HepG2 (cell line): Measurements from ENCODE around the gene PIP5KL1. TPM values are rescaled to one million over a fixed set of nuclear protein-coding genes. Genes with fewer than 3 reads are reported as not detected.

Experiments
- CREBL2 ChIP-seq: sonication (generic); formaldehyde crosslinking; IDR thresholded peaks from 2 replicates; pipeline ENCODE4 v1.8.1; 2023; ENCODE audit warnings: missing genetic modification reagents, mild to moderate bottlenecking, borderline replicate concordance
- FOXJ3 ChIP-seq: sonication (generic); formaldehyde crosslinking; IDR thresholded peaks from 2 replicates; pipeline ENCODE4 v1.4.0; 2020; ENCODE audit warnings: missing genetic modification reagents, mild to moderate bottlenecking, borderline replicate concordance
- GLI4 ChIP-seq: sonication (generic); formaldehyde crosslinking; IDR thresholded peaks from 2 replicates; pipeline ENCODE4 v1.5.1; 2020; ENCODE audit warnings: missing genetic modification reagents, mild to moderate bottlenecking, moderate library complexity, borderline replicate concordance
- HMGA1 ChIP-seq: sonication (generic); formaldehyde crosslinking; conservative IDR thresholded peaks from 2 replicates; pipeline ENCODE4 v1.4.0; 2020; ENCODE audit warnings: missing genetic modification reagents
- HNRNPLL ChIP-seq: fragments of 200-400 bp; formaldehyde crosslinking; IDR thresholded peaks from 2 replicates; pipeline ENCODE4 v1.6.1; 2017; ENCODE audit warnings: mild to moderate bottlenecking, low read depth, low read length; ENCODE audit not compliant: poor library complexity, severe bottlenecking
- HOXA3 ChIP-seq: sonication (generic); formaldehyde crosslinking; IDR thresholded peaks from 2 replicates; pipeline ENCODE4 v1.5.0; 2020; ENCODE audit warnings: missing genetic modification reagents
- KAT7 ChIP-seq: IDR thresholded peaks from 2 replicates; pipeline ENCODE4 v1.6.1; 2018; ENCODE audit warnings: borderline replicate concordance, missing compliant biosample characterization
- MED8 ChIP-seq: sonication (generic); formaldehyde crosslinking; IDR thresholded peaks from 2 replicates; pipeline ENCODE4 v1.8.1; 2023; ENCODE audit warnings: mild to moderate bottlenecking, missing genetic modification reagents; ENCODE audit not compliant: insufficient replicate concordance
- SNRNP70 ChIP-seq: fragments of 200-400 bp; formaldehyde crosslinking; IDR thresholded peaks from 2 replicates; pipeline ENCODE4 v1.6.1; 2017; ENCODE audit warnings: mild to moderate bottlenecking, low read depth, low read length, moderate library complexity
- THAP11 ChIP-seq: IDR thresholded peaks from 2 replicates; pipeline ENCODE4 v1.6.1; 2016; ENCODE audit warnings: missing biosample characterization, missing genetic modification reagents
- ZNF18 ChIP-seq: sonication (generic); formaldehyde crosslinking; IDR thresholded peaks from 2 replicates; pipeline ENCODE4 v1.8.0; 2022; ENCODE audit warnings: mild to moderate bottlenecking, missing genetic modification reagents; ENCODE audit not compliant: insufficient replicate concordance
- ZNF367 ChIP-seq: sonication (generic); formaldehyde crosslinking; IDR thresholded peaks from 2 replicates; pipeline ENCODE4 v1.4.0; 2020; ENCODE audit warnings: missing genetic modification reagents, borderline replicate concordance
- ZNF619 ChIP-seq: sonication (generic); formaldehyde crosslinking; IDR thresholded peaks from 2 replicates; pipeline ENCODE4 v1.4.0; 2020; ENCODE audit warnings: mild to moderate bottlenecking, missing genetic modification reagents
- ZNF761 ChIP-seq: sonication (generic); formaldehyde crosslinking; conservative IDR thresholded peaks from 2 replicates; pipeline ENCODE4 v1.4.0; 2020; ENCODE audit warnings: mild to moderate bottlenecking, missing genetic modification reagents
- ZNF780A ChIP-seq: sonication (generic); formaldehyde crosslinking; IDR thresholded peaks from 2 replicates; pipeline ENCODE4 v1.8.0; 2022; ENCODE audit warnings: mild to moderate bottlenecking, missing genetic modification reagents, moderate library complexity
- polyA plus RNA-seq, 8 experiments: library from polyadenylated mRNA; depleted of rRNA in 3 of 8; stranded (reverse) in 7 of 8; unstranded in 1 of 8; fragments of >200 nt; fragmentation: Illumina TruSeq in 4 of 8; extraction: Trizol in 4 of 8; gene quantifications; 2 replicates each; pipeline versions ENCODE4 v1.2.1 to v1.2.3, GENCODE V29; 2011 to 2016; ENCODE audit warnings: low read depth in 4 of 8, missing spikeins in 1 of 8, mixed read lengths in 1 of 8; ENCODE audit not compliant: insufficient read depth in 1 of 8
- total RNA-seq, 5 experiments: library from RNA; depleted of rRNA; stranded (reverse); fragments of >200 nt; fragmentation: Illumina TruSeq; extraction: Trizol; gene quantifications; 2 replicates each; pipeline ENCODE4 v1.2.3, GENCODE V29; 2016; ENCODE audit warnings: low read depth in 1 of 5
- TF ChIP-seq, protein P1 (sequence below): sonication (generic); formaldehyde crosslinking; IDR thresholded peaks from 2 replicates; pipeline ENCODE4 v1.4.0; 2020; ENCODE audit warnings: mild to moderate bottlenecking, missing genetic modification reagents
- TF ChIP-seq, protein P2 (sequence below): sonication (generic); formaldehyde crosslinking; IDR thresholded peaks from 2 replicates; pipeline ENCODE4 v1.8.1; 2023; ENCODE audit warnings: missing genetic modification reagents, inconsistent platforms, borderline replicate concordance
- TF ChIP-seq, protein P3 (sequence below): sonication (generic); formaldehyde crosslinking; IDR thresholded peaks from 2 replicates; pipeline ENCODE4 v1.8.0; 2022; ENCODE audit warnings: missing genetic modification reagents, mild to moderate bottlenecking, inconsistent platforms, borderline replicate concordance

Gene PIP5KL1
- total and polyA plus RNA-seq, 2 of the 13 experiments (the other 11 are each of a cell fraction or from before 2014, with no cell fraction given) = 0.20 to 0.49 TPM

GRCh38 chr9:127916720-127917581 lies 13.6 kb downstream of the PIP5KL1 start, which contains the start of gene ST6GALNAC4 (continued):
- TF ChIP-seq GLI4 = 0 out of 2 replicates have a peak, but pooled peaks have one; percentile 5
- peak; percentile 35 for TF ChIP-seq ZNF18 (CRISPR knock-in tag)
- TF ChIP-seq FOXJ3 (CRISPR knock-in tag) = 0 out of 2 replicates have a peak, but pooled peaks have one; percentile 1
- TF ChIP-seq ZNF619 = 0 out of 2 replicates have a peak, but pooled peaks have one; percentile 64
- no peak for TF ChIP-seq ZNF780A (CRISPR knock-in tag)
- TF ChIP-seq, protein P1, sequence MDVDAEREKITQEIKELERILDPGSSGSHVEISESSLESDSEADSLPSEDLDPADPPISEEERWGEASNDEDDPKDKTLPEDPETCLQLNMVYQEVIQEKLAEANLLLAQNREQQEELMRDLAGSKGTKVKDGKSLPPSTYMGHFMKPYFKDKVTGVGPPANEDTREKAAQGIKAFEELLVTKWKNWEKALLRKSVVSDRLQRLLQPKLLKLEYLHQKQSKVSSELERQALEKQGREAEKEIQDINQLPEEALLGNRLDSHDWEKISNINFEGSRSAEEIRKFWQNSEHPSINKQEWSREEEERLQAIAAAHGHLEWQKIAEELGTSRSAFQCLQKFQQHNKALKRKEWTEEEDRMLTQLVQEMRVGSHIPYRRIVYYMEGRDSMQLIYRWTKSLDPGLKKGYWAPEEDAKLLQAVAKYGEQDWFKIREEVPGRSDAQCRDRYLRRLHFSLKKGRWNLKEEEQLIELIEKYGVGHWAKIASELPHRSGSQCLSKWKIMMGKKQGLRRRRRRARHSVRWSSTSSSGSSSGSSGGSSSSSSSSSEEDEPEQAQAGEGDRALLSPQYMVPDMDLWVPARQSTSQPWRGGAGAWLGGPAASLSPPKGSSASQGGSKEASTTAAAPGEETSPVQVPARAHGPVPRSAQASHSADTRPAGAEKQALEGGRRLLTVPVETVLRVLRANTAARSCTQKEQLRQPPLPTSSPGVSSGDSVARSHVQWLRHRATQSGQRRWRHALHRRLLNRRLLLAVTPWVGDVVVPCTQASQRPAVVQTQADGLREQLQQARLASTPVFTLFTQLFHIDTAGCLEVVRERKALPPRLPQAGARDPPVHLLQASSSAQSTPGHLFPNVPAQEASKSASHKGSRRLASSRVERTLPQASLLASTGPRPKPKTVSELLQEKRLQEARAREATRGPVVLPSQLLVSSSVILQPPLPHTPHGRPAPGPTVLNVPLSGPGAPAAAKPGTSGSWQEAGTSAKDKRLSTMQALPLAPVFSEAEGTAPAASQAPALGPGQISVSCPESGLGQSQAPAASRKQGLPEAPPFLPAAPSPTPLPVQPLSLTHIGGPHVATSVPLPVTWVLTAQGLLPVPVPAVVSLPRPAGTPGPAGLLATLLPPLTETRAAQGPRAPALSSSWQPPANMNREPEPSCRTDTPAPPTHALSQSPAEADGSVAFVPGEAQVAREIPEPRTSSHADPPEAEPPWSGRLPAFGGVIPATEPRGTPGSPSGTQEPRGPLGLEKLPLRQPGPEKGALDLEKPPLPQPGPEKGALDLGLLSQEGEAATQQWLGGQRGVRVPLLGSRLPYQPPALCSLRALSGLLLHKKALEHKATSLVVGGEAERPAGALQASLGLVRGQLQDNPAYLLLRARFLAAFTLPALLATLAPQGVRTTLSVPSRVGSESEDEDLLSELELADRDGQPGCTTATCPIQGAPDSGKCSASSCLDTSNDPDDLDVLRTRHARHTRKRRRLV (CRISPR knock-in tag) = no peak
- TF ChIP-seq, protein P2, sequence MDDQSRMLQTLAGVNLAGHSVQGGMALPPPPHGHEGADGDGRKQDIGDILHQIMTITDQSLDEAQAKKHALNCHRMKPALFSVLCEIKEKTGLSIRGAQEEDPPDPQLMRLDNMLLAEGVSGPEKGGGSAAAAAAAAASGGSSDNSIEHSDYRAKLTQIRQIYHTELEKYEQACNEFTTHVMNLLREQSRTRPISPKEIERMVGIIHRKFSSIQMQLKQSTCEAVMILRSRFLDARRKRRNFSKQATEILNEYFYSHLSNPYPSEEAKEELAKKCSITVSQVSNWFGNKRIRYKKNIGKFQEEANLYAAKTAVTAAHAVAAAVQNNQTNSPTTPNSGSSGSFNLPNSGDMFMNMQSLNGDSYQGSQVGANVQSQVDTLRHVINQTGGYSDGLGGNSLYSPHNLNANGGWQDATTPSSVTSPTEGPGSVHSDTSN (CRISPR knock-in tag) = no peak
- TF ChIP-seq THAP11 = peak; percentile 15; the same call in 1 of the 2 replicates
- no peak for TF ChIP-seq SNRNP70
- TF ChIP-seq, protein P3, sequence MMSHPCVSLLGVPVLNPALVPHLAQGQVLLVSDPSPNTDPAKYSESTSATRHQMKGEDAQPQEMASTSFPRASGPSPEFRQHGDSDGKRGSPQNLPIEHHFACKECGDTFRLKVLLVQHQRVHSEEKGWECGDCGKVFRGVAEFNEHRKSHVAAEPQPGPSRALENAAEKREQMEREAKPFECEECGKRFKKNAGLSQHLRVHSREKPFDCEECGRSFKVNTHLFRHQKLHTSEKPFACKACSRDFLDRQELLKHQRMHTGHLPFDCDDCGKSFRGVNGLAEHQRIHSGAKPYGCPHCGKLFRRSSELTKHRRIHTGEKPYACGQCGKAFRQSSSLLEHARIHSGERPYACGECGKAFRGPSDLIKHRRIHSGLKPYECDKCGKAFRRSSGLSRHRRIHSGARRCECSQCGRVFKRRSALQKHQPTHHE (CRISPR knock-in tag) = no peak
- no peak for TF ChIP-seq HMGA1 (CRISPR knock-in tag)
- peak; percentile 46; the same call in 1 of the 2 replicates for TF ChIP-seq HOXA3 (CRISPR knock-in tag)
- no peak for TF ChIP-seq ZNF761 (CRISPR knock-in tag)
- TF ChIP-seq CREBL2 (CRISPR knock-in tag) = no peak
- peak; percentile 88 for TF ChIP-seq HNRNPLL
- TF ChIP-seq ZNF367 (CRISPR knock-in tag) = no peak
- TF ChIP-seq KAT7 (CRISPR knock-in tag) = 0 out of 2 replicates have a peak, but pooled peaks have one; percentile 46
- no peak for TF ChIP-seq MED8 (CRISPR knock-in tag)
